ENCODE data around the gene DYNC1H1. TPM values are rescaled to one million over a fixed set of nuclear protein-coding genes. Genes with fewer than 3 reads are reported as not detected.
A peak's percentile ranks its signal among the peaks of the same experiment; 100 is the strongest.
"Not testable (repeated sequence)": the region's sequence is repeated elsewhere in the genome, so short reads cannot be mapped to it uniquely, and the experiment has no call there.

DYNC1H1 gene
- total and polyA plus RNA-seq, 2 of the 13 experiments (the other 11 are each of a cell fraction or from before 2014, with no cell fraction given), result 74.4 to 239 TPM

GRCh38 chr14:102078361-102078791, 114.0 kb downstream of the DYNC1H1 start:
- BruUV-seq (replicated peaks); intact Hi-C loops (cut with micrococcal nuclease; ENCODE audit: unreplicated experiment); H3K27ac ChIP-seq (ENCODE audit: extremely low read length, insufficient read depth, low read length); H2AFZ ChIP-seq (ENCODE audit: low read length); H3K4me2 ChIP-seq (ENCODE audit: low read depth, low read length); H3K9me3 ChIP-seq (ENCODE audit: low read length); FAIRE-seq; H3K27me3 ChIP-seq (ENCODE audit: control insufficient read depth in 1 of 2, insufficient read depth in 2 of 2, low read length in 2 of 2); H3K9ac ChIP-seq (ENCODE audit: insufficient read depth, low read depth, low read length); H3K4me3 ChIP-seq (replicated peaks in 1 of 3; ENCODE audit: insufficient read depth in 1 of 3, low read depth in 2 of 3, low read length in 3 of 3); H3K79me2 ChIP-seq (ENCODE audit: insufficient read depth, low read length); CTCF ChIA-PET (ENCODE audit: low intra/inter-chr PET ratio, low total read pairs); DNase-seq (ENCODE audit: low spot score): not testable (repeated sequence)
- H3K4me1 ChIP-seq (ENCODE audit: insufficient read depth, low read length), result peaks cover 20% of the 10 kb centered on the region
- in situ Hi-C loops (cut with HindIII; ENCODE audit: extremely low pct_ligation_motif_present, low pct_unique_long_range_greater_than_20kb), result loop anchor here (10.0 to 25.0 kb wide), 2 partner anchors 236 to 366 kb away; partner anchors contain the start of gene ZNF839
- TF ChIP-seq POLR2G (IDR thresholded peaks at IDR 0.05; ENCODE audit: low read depth, low read length) (0 out of 2 replicates have a peak, but pooled peaks have one; percentile 17), AGO1 (IDR thresholded peaks at IDR 0.05; ENCODE audit: low read depth, low read length, poor library complexity, severe bottlenecking) (peak; percentile 84), POLR2AphosphoS2 (IDR thresholded peaks at IDR 0.05; ENCODE audit: low read depth, low read length) (peak; percentile 20; the same call in 1 of the 2 replicates), POLR2A (IDR thresholded peaks at IDR 0.05; ENCODE audit: insufficient read depth in 1 of 2, low read depth in 2 of 2, low read length in 2 of 2) (0 out of 4 replicates have a peak, but pooled peaks have one; percentile 13 to 30), RBFOX2 (IDR thresholded peaks at IDR 0.05; ENCODE audit: low read depth, low read length) (0 out of 2 replicates have a peak, but pooled peaks have one; percentile 30)
- peaks cover 11 to 40% of the 10 kb centered on the region in 2 experiments for H3K36me3 ChIP-seq (replicated peaks in 1 of 2; ENCODE audit: control insufficient read depth in 1 of 2, insufficient read depth in 2 of 2, low read length in 2 of 2)
- WGBS (ENCODE audit: low lambda C conversion rate), result 98% methylated on average over 11 of the region's 11 CpGs
- peak; percentile 32; the same call in 2 of the 3 replicates for ATAC-seq
- H4K20me1 ChIP-seq (ENCODE audit: insufficient read depth, low read length), result peaks cover 15% of the 10 kb centered on the region
- POLR2A ChIA-PET, result interaction anchor here (0.6 to 1.4 kb wide), 3 partner anchors 9 to 93 kb away, joined by 4 read pairs; no protein-coding TSS in a partner anchor

GRCh38 chr14:102078831-102079699, 114.7 kb downstream of the DYNC1H1 start:
- Histone ChIP-seq H3K9me3 (ENCODE audit: low read length) (no peaks in the 10 kb centered on the region), H3K79me2 (ENCODE audit: insufficient read depth, low read length) (peaks cover 12% of the 10 kb centered on the region), H4K20me1 (ENCODE audit: insufficient read depth, low read length) (peaks cover 21% of the 10 kb centered on the region), H3K4me1 (ENCODE audit: insufficient read depth, low read length) (peaks cover 27% of the 10 kb centered on the region), H3K36me3 (replicated peaks in 1 of 2; ENCODE audit: control insufficient read depth in 1 of 2, insufficient read depth in 2 of 2, low read length in 2 of 2) (peaks cover 13 to 47% of the 10 kb centered on the region in 2 experiments), H3K4me3 (replicated peaks in 1 of 3; ENCODE audit: insufficient read depth in 1 of 3, low read depth in 2 of 3, low read length in 3 of 3) (no peak overlapping the region), H3K27me3 (ENCODE audit: control insufficient read depth in 1 of 2, insufficient read depth in 2 of 2, low read length in 2 of 2) (no peaks in the 10 kb centered on the region), H3K27ac (ENCODE audit: extremely low read length, insufficient read depth, low read length) (no peak overlapping the region), H3K4me2 (ENCODE audit: low read depth, low read length) (no peak overlapping the region), H2AFZ (ENCODE audit: low read length) (no peak overlapping the region), H3K9ac (ENCODE audit: insufficient read depth, low read depth, low read length) (no peak overlapping the region)
- intact Hi-C loops (cut with micrococcal nuclease; ENCODE audit: unreplicated experiment), result no loop called here
- BruUV-seq (replicated peaks), result no TSS peak
- WGBS (ENCODE audit: low lambda C conversion rate), result 94% methylated on average over 10 of the region's 10 CpGs
- ChIA-PET CTCF (ENCODE audit: low intra/inter-chr PET ratio, low total read pairs) (no interaction called here), POLR2A (interaction anchor here (1.0 to 1.4 kb wide), 2 partner anchors 15 to 93 kb away, joined by 4 read pairs; no protein-coding TSS in a partner anchor)
- in situ Hi-C loops (cut with HindIII; ENCODE audit: extremely low pct_ligation_motif_present, low pct_unique_long_range_greater_than_20kb), result loop anchor here (10.0 to 25.0 kb wide), 2 partner anchors 236 to 367 kb away; partner anchors contain the start of gene ZNF839
- DNase-seq (ENCODE audit: low spot score), result no peak
- no peak; the same call in 1 of the 3 replicates for ATAC-seq
- no peak for FAIRE-seq
- TF ChIP-seq ATF7-NPFF (CRISPR knock-in tag; IDR thresholded peaks at IDR 0.05; ENCODE audit: low read depth) (no peak; the same call in 1 of the 2 replicates), ZNF451 (CRISPR knock-in tag; IDR thresholded peaks at IDR 0.05) (no peak), TMF1 (CRISPR knock-in tag; IDR thresholded peaks at IDR 0.05; ENCODE audit: low read depth) (no peak), NRL (CRISPR knock-in tag; IDR thresholded peaks at IDR 0.05; ENCODE audit: borderline replicate concordance) (no peak), AGO1 (IDR thresholded peaks at IDR 0.05; ENCODE audit: low read depth, low read length, poor library complexity, severe bottlenecking) (peak; percentile 86), RBFOX2 (IDR thresholded peaks at IDR 0.05; ENCODE audit: low read depth, low read length) (peak; percentile 43; the same call in 1 of the 2 replicates), ATF2 (CRISPR knock-in tag; IDR thresholded peaks at IDR 0.05) (no peak), ZNF546 (CRISPR knock-in tag; conservative IDR thresholded peaks at IDR 0.05) (no peak), POLR2G (IDR thresholded peaks at IDR 0.05; ENCODE audit: low read depth, low read length) (peak; percentile 52; the same call in 1 of the 2 replicates), KDM4B (CRISPR knock-in tag; IDR thresholded peaks at IDR 0.05) (no peak), ZNF121 (CRISPR knock-in tag; IDR thresholded peaks at IDR 0.05) (peak; percentile 48; the same call in 1 of the 2 replicates), POLR2AphosphoS5 (IDR thresholded peaks at IDR 0.05; ENCODE audit: low read depth, low read length) (peak; percentile 33; the same call in 1 of the 2 replicates), NFE2L2 (IDR thresholded peaks at IDR 0.05; ENCODE audit: low read length) (no peak)
